ENCODE results near the gene DCBLD2.
"Not testable (repeated sequence)": the region's sequence is repeated elsewhere in the genome, so short reads cannot be mapped to it uniquely, and the experiment has no call there.

DCBLD2 gene

GRCh38 chr3:98890965-98891910 is 10.3 kb downstream of the DCBLD2 start:
- DNase-seq = no peak

DNA sequence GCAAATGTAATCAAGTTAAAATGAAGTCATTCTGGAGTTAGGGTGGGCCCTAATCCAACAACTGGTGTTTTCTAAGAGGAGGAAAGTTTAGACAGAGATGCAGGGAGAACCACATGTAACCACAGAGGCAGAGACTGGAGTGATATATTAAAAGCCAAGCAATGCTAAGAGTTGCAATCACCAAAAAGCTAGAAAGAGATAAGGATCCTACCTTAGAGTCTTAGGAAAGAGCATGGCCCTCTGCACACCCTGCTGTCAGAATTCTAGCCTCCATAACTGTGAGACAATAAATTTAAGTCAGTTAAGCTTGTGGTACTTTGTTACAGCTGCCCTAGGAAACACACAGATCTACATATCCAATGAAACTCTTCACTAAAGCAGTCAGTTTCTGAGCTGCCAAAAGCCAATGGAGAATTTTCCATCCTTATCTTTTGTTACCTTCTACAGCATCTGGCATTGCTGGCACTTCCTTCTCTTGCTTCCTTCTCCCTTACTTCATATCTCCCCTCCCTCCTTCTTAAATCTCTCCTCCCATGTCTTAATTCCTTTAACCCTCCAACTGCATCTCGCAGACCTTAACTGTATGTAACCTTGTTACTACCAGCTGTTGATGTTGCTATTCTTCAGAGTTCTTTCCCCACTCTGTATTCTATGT is 11.2 kb downstream of the DCBLD2 start:
- no peak for DNase-seq

- no peak for DNase-seq
Measured at GRCh38 chr3:98887684-98888083, 13.8 kb downstream of the DCBLD2 start.

- DNase-seq = no peak
Measured at GRCh38 chr3:98886525-98886924, 15.0 kb downstream of the DCBLD2 start.

DNA sequence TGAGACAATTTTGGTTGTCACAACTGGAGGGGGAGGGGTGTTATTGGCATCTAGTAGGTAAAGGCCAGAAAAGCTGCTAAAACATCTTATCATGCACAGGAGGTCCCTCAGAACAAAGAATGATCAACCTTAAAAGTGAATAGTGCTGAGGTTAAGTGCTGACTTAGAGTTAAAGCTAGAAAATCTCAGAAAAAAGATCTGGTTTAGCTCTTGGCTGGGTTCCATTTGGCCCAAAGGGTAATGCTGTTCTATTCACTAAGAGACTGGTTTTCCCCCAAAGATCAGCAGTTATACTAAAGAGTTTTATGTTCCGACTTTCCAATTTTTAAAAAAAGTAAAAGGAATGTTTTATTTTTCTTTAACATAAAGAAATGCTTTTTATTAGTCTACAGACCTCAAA is 15.6 kb downstream of the DCBLD2 start:
- DNase-seq = no peak

- DNase-seq = no peak
Measured at GRCh38 chr3:98884675-98885371, 16.7 kb downstream of the DCBLD2 start.

GRCh38 chr3:98882614-98883333 is 18.7 kb downstream of the DCBLD2 start:
- not testable (repeated sequence) for DNase-seq

- DNase-seq = no peak
Measured at GRCh38 chr3:98877132-98877531, 24.4 kb downstream of the DCBLD2 start.

- DNase-seq = no peak
Measured at GRCh38 chr3:98875535-98875934, 26.0 kb downstream of the DCBLD2 start.

GRCh38 chr3:98874602-98875249 is 26.8 kb downstream of the DCBLD2 start:
- no peak for DNase-seq

DNA sequence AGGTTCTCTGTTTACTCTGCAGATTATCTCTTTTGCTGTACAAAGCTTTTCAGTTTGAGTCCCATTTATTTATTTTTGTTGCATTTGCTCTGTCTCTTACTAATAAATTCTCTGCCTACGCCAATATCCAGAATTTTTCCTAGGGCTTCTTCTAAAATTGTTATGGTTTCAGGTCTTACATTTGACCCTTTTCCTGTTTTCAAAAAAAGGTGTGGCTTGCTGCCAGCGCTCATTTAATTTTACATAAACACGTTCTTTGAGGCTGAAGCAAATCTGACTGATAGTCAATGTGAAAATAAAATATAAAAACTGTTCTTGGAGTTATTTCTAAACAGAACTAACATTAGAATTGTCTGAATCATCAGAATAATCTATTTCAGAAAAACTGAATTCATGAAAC is 32.1 kb downstream of the DCBLD2 start:
- DNase-seq = no peak

- not testable (repeated sequence) for DNase-seq
Measured at GRCh38 chr3:98857971-98858370, 43.5 kb downstream of the DCBLD2 start.

DNA sequence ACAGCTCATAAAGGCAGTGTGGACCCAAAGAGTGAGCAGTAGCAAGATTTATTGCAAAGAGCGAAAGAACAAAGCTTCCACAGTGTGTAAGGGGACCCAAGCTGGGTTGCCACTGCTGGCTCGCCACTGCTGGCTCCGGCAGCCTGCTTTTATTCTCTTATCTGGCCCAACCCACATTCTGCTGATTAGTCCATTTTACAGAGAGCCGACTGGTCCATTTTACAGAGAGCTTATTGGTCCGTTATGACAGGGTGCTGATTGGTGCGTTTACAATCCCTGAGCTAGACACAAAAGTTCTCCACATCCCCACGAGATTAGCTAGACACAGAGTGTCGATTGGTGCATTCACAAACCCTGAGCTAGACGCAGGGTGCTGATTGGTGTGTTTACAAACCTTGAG is 44.2 kb downstream of the DCBLD2 start:
- DNase-seq = not testable (repeated sequence)

GRCh38 chr3:98856724-98857123 is 44.8 kb downstream of the DCBLD2 start:
- DNase-seq = no peak

DNA sequence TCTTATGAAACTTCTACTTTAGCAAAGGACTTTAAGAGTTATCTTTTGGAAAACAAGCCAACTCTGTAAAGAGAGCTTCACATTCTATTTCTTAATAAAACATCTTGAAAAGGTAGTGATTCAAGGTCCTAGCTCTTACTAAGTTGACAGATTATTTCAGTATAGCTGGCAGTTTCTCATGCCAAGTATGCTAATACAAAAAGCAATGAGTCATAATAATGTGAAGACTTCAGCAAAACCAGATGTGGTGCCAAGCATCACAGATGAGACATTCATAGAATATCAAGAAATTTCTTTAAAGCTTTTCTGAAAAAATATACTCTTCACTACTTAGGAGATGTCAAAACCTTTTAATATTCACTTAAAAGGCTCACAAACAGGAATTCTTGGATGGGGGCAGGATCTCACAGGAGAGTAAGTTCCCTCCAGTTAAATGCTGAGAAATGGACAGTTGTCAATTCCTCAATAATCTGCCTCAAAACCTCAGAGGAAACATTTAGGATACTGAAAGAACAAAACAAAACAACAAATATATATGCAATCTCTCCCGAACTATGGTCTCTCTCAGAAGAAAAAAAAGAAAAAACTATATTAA is 45.6 kb downstream of the DCBLD2 start:
- DNase-seq = no peak

DNA sequence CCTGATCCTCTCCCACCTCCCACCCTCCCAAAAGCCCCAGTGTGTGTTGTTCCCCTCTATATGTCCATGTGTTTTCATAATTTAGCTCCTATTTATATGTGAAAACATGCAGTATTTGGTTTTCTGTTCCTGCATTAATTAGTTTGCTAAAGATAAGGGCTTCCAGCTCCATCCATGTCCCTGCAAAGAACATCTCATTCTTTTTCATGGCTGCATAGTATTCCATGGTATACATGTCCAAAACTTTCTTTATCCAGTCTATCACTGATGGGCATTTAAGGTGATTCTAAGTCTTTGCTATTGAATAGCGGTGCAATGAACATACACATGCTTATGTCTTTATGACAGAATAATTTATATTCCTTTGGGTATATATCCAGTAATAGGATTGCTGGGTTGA is 53.4 kb downstream of the DCBLD2 start:
- DNase-seq = no peak

DNA sequence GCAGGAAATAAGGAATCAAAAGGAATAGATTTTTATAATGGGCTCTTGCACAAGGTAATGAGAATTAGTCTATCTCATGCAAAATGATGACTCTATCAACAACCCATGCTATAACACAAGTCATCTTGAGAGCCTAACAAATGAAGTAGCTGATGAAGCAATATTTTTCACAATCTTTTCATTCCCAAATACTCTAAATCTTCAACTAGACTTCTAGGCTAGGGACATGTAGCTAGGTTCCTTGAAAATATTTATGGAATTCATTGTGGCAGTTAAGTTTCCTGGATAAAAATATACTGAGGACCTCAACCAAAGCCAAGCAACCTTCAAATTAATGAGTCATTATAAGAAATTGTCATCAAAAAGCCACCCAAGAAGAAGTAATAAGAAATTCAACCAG is 55.4 kb downstream of the DCBLD2 start:
- no peak for DNase-seq

- no peak for DNase-seq
Measured at GRCh38 chr3:98843266-98843959, 58.1 kb downstream of the DCBLD2 start.

- DNase-seq = no peak
Measured at GRCh38 chr3:98839846-98840245, 61.6 kb downstream of the DCBLD2 start.

DNA sequence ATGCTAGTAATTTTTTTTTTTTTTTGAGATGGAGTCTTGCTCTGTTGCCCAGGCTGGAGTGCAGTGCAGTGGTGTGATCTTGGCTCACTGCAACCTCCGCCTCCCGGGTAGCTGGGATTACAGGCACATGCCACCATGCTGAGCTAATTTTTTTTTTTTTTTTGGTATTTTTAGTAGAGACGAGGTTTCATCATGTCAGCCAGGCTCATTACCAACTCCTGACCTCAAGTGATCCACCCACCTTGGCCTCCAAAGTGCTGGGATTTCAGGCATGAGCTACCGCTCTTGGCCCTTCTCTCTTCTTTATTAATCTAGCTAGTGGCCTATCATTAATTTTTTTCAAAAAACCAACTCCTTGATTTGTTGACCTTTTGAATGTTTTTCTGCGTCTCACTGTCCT is 70.4 kb downstream of the DCBLD2 start:
- DNase-seq = not testable (repeated sequence)

DNA sequence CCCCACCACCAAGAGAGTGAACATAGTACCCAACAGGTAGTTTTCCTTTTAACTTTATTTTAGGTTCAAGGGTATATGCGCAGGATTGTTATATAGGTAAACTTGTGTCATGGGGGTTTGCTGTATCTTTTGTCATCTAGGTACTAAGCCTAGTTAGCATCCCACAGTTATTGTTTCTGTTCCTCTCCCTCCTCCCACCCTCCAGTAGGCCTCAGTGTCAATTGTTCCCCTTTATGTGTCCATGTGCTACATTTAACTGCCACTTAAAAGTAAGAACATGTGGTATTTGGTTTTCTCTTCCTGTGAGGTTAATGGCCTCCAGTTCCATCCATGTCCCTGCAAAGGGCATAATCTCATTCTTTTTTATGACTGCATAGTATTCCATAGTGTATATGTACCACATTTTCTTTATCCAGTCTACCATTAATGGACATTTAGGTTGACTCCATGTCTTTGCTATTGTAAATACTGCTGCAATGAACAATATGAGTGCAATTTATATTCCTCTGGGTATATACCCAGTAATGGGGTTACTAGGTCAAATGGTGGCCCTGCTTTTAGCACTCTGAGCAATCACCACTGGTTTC is 72.2 kb downstream of the DCBLD2 start:
- no peak for DNase-seq
